Type B pancreatic cell (in vitro differentiated cells): Measurements from ENCODE around the gene RNF169. TPM values are rescaled to one million over a fixed set of nuclear protein-coding genes. Genes with fewer than 3 reads are reported as not detected.
"Not testable (repeated sequence)": the region's sequence is repeated elsewhere in the genome, so short reads cannot be mapped to it uniquely, and the experiment has no call there.

Experiments used
- DNase-seq: peaks from one replicate; pipeline ENCODE4 v3.0.0; 2021; ENCODE audit warnings: mixed read lengths; ENCODE audit not compliant: unreplicated experiment; ENCODE audit errors: extremely low spot score
- H3K27ac Mint-ChIP-seq: 2 replicates; pipeline ENCODE4 v1.8.0; 2021; ENCODE audit warnings: mild to moderate bottlenecking, mixed read lengths
- H3K27me3 Mint-ChIP-seq: 2 replicates; pipeline ENCODE4 v1.8.0; 2021; ENCODE audit warnings: mixed read lengths
- H3K36me3 Mint-ChIP-seq: 2 replicates; pipeline ENCODE4 v1.8.0; 2021; ENCODE audit warnings: mixed read lengths
- H3K4me1 Mint-ChIP-seq: one replicate; pipeline ENCODE4 v1.8.0; 2021; ENCODE audit warnings: mixed read lengths; ENCODE audit not compliant: unreplicated experiment
- H3K4me3 Mint-ChIP-seq: 2 replicates; pipeline ENCODE4 v1.8.0; 2021; ENCODE audit warnings: mild to moderate bottlenecking, mixed read lengths
- H3K9me3 Mint-ChIP-seq: 2 replicates; pipeline ENCODE4 v1.8.0; 2021; ENCODE audit warnings: mixed read lengths
- total RNA-seq: library from RNA; stranded (reverse); gene quantifications from 2 replicates; pipeline ENCODE4 v1.2.1, GENCODE V29; 2021; ENCODE audit warnings: low replicate concordance
- TF ChIP-seq, protein P1 (sequence below): fragments of 200-600 bp; sonication (generic); conservative IDR thresholded peaks from 2 replicates; pipeline ENCODE4 v1.5.0; 2021; ENCODE audit warnings: antibody characterized with exemption, mild to moderate bottlenecking

RNF169 gene
- total RNA-seq, 1 donor from 2014 or later: 18.8 TPM

GRCh38 chr11:74818283-74818946, 69.8 kb downstream of the RNF169 start:
- TF ChIP-seq, protein P1, sequence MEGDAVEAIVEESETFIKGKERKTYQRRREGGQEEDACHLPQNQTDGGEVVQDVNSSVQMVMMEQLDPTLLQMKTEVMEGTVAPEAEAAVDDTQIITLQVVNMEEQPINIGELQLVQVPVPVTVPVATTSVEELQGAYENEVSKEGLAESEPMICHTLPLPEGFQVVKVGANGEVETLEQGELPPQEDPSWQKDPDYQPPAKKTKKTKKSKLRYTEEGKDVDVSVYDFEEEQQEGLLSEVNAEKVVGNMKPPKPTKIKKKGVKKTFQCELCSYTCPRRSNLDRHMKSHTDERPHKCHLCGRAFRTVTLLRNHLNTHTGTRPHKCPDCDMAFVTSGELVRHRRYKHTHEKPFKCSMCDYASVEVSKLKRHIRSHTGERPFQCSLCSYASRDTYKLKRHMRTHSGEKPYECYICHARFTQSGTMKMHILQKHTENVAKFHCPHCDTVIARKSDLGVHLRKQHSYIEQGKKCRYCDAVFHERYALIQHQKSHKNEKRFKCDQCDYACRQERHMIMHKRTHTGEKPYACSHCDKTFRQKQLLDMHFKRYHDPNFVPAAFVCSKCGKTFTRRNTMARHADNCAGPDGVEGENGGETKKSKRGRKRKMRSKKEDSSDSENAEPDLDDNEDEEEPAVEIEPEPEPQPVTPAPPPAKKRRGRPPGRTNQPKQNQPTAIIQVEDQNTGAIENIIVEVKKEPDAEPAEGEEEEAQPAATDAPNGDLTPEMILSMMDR: no peak
- H3K27ac Mint-ChIP-seq: no peak overlapping the region
- H3K27me3 Mint-ChIP-seq: no peaks in the 10 kb centered on the region
- no peaks in the 10 kb centered on the region for H3K4me1 Mint-ChIP-seq
- DNase-seq: no peak
- H3K36me3 Mint-ChIP-seq: peaks cover 51% of the 10 kb centered on the region
- H3K4me3 Mint-ChIP-seq: no peak overlapping the region
- H3K9me3 Mint-ChIP-seq: no peaks in the 10 kb centered on the region

- Mint-ChIP-seq H3K27ac (no peak overlapping the region), H3K36me3 (peaks cover 61% of the 10 kb centered on the region), H3K27me3 (no peaks in the 10 kb centered on the region), H3K4me3 (no peak overlapping the region), H3K9me3 (peaks cover 9% of the 10 kb centered on the region), H3K4me1 (no peaks in the 10 kb centered on the region)
- no peak for DNase-seq
- TF ChIP-seq, protein P1: no peak
Measured at GRCh38 chr11:74819400-74819799, 70.8 kb downstream of the RNF169 start.

GRCh38 chr11:74820763-74821162, 72.1 kb downstream of the RNF169 start:
- peaks cover 70% of the 10 kb centered on the region for H3K36me3 Mint-ChIP-seq
- H3K9me3 Mint-ChIP-seq: peaks cover 11% of the 10 kb centered on the region
- TF ChIP-seq, protein P1: no peak
- no peak for DNase-seq
- H3K27ac Mint-ChIP-seq: no peak overlapping the region
- H3K4me1 Mint-ChIP-seq: no peaks in the 10 kb centered on the region
- no peak overlapping the region for H3K4me3 Mint-ChIP-seq
- H3K27me3 Mint-ChIP-seq: no peaks in the 10 kb centered on the region

DNA sequence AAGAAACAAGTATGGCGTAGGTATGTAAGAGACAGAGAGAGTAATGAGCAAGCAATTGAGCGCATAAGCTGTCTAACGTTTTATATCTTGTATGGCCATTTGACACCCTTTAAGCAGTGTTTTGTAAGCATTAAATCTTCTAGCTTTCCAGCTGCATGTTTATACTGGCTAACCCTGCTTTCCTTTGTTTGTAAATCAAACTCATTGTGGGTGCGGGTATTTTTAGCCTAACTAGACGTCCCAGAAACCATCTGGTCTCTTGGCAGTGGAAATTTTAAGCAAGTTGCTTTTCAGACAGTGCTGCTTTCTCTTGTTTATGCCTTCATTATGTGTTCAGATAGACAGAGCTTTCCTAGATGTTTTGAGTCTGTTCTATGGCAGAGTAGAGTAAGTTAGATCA, 73.5 kb downstream of the RNF169 start:
- TF ChIP-seq, protein P1: no peak
- Mint-ChIP-seq H3K27ac (no peak overlapping the region), H3K4me1 (no peaks in the 10 kb centered on the region), H3K4me3 (no peak overlapping the region), H3K27me3 (no peaks in the 10 kb centered on the region), H3K36me3 (peaks cover 67% of the 10 kb centered on the region), H3K9me3 (peaks cover 13% of the 10 kb centered on the region)
- DNase-seq: no peak

DNA sequence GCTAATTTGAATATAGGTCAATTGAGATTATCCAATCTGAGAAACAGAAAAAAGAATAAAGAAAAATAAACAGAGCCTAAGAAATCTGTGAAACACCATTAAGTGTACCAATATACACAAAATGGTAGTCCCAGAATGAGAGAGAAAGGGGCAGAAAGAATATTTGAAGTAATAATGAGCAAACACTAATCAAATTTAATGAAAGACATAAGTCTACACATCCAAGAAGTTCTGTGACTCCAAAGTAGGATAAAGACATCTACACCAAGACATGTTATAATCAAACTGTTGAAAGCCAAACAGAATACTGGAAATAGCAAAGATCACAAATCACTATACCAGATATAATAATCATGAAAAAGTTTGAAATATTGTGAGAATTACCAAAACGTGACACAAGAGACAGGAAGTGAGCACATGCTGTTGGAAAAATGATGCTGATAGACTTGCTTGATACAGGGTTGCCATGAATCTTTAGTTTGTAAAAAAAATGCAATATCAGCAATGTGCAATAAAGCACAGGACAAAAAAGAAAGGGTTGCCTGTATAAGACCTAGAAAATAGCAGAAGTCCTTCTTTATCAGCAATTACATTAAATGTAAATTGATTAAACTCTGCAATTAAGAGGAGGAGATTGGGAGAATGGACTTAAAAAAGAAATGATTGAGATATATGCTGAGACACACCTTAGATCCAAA, 75.8 kb downstream of the RNF169 start:
- Mint-ChIP-seq H3K4me3 (no peak overlapping the region), H3K36me3 (peaks cover 76% of the 10 kb centered on the region), H3K27me3 (no peaks in the 10 kb centered on the region), H3K27ac (no peak overlapping the region), H3K4me1 (no peaks in the 10 kb centered on the region), H3K9me3 (peaks cover 17% of the 10 kb centered on the region)
- TF ChIP-seq, protein P1: no peak
- no peak for DNase-seq

- peaks cover 76% of the 10 kb centered on the region for H3K36me3 Mint-ChIP-seq
- H3K4me3 Mint-ChIP-seq, H3K4me1 Mint-ChIP-seq, DNase-seq, H3K27me3 Mint-ChIP-seq, H3K27ac Mint-ChIP-seq: not testable (repeated sequence)
- peaks cover 22% of the 10 kb centered on the region for H3K9me3 Mint-ChIP-seq
Measured at GRCh38 chr11:74825596-74825995, 76.9 kb downstream of the RNF169 start.
